ENCODE results near the gene SFPQ.

The SFPQ gene

GRCh38 chr1:35201631-35202030 lies 8.7 kb upstream of the SFPQ start:
- TF ChIP-seq GATA2 (IDR thresholded peaks at IDR 0.05; ENCODE audit: low read depth, low read length), result no peak
- no peak for TF ChIP-seq GATA3 (IDR thresholded peaks at IDR 0.05; ENCODE audit: low read depth, low read length)

GRCh38 chr1:35192056-35192852 lies 691 bp downstream of the SFPQ start:
- TF ChIP-seq GATA2 (IDR thresholded peaks at IDR 0.05; ENCODE audit: low read depth, low read length), result no peak

DNA sequence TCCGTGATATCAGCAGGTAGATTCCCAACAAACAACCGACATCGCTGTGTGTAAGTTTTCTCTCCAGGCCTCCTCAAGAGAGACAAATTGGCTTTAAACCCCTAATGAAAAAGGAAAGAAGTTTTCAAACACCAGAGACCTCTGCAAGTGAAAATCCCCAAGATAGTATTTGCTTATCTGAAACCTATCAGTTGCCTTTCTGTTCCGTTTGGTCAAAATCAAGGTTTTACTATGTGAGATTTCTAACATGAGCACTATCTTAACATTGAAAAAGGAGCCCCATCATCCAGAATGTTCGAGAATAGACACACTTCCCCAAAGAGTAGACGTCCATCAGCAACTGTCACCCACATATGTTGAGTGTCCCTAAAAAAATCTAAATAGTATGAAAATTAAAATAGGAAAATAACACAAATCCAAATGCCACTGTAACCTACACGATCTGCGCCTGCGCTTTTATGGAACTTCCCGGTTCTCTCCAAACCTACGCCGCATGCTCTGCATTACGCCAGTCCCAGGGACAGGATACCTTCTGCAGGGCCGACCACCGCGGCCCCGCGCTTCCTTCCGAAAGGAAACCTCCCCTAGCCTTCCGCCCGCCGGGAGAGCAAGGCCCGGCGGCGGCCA lies 1.4 kb downstream of the SFPQ start:
- TF ChIP-seq GATA3 (IDR thresholded peaks at IDR 0.05; ENCODE audit: low read depth, low read length) (no peak), GATA2 (IDR thresholded peaks at IDR 0.05; ENCODE audit: low read depth, low read length) (no peak)

GRCh38 chr1:35190784-35191183 lies 2.2 kb downstream of the SFPQ start:
- no peak for TF ChIP-seq GATA2 (IDR thresholded peaks at IDR 0.05; ENCODE audit: low read depth, low read length)
- no peak for TF ChIP-seq GATA3 (IDR thresholded peaks at IDR 0.05; ENCODE audit: low read depth, low read length)

GRCh38 chr1:35188578-35189392 lies 4.2 kb downstream of the SFPQ start:
- TF ChIP-seq GATA2 (IDR thresholded peaks at IDR 0.05; ENCODE audit: low read depth, low read length) (no peak), GATA3 (IDR thresholded peaks at IDR 0.05; ENCODE audit: low read depth, low read length) (no peak)

DNA sequence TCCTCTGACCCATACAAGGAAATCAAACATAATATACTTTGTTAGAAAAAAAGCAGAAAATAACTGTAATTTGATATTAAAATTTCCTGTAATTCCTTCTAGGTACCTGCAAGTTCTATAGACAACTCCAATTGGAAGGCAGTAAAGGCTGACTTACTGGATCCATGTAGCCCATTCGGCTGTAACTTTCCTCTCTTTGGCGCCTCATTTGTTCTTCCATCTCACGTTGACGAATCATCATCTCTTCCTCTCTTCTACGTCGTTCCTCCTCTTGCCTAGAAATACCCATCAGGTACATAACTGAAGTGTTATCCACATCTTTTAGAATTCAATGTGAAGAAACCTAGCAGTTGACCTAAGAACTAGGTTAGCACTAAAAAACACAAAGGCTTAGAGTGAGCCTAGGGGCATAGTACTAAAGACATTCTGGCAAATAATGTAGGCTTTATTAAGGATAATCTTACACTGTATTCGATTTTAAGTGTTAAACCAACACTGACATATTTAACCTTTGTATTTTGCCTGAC lies 5.1 kb downstream of the SFPQ start:
- TF ChIP-seq GATA3 (IDR thresholded peaks at IDR 0.05; ENCODE audit: low read depth, low read length) (no peak), GATA2 (IDR thresholded peaks at IDR 0.05; ENCODE audit: low read depth, low read length) (no peak)

- TF ChIP-seq GATA3 (IDR thresholded peaks at IDR 0.05; ENCODE audit: low read depth, low read length), result no peak
- TF ChIP-seq GATA2 (IDR thresholded peaks at IDR 0.05; ENCODE audit: low read depth, low read length), result no peak
Measured at GRCh38 chr1:35186239-35186638, 6.7 kb downstream of the SFPQ start.

DNA sequence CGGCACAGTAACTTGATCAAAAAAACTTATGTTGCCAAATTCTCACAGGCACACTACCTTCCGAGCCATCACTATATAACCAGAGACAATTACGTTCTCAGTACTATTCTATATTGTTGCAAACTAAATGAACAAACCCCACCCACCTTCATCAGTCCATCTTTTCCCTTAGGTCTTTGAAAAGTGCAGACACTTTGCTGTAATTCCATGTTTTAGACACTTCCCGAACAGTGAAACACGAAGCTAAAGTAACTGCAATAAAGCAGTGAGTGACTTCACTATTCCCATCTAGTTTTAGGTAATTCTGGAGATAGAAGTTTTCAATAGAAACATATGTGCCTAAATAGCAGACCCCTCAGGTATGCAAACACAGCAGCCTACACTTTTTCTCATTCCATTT lies 7.7 kb downstream of the SFPQ start:
- TF ChIP-seq GATA2 (IDR thresholded peaks at IDR 0.05; ENCODE audit: low read depth, low read length), result no peak

GRCh38 chr1:35184495-35185199 lies 8.3 kb downstream of the SFPQ start:
- TF ChIP-seq GATA3 (IDR thresholded peaks at IDR 0.05; ENCODE audit: low read depth, low read length), result no peak
- TF ChIP-seq GATA2 (IDR thresholded peaks at IDR 0.05; ENCODE audit: low read depth, low read length), result no peak

GRCh38 chr1:35181790-35182455 lies 11.0 kb downstream of the SFPQ start:
- no peak for TF ChIP-seq GATA2 (IDR thresholded peaks at IDR 0.05; ENCODE audit: low read depth, low read length)
- TF ChIP-seq GATA3 (IDR thresholded peaks at IDR 0.05; ENCODE audit: low read depth, low read length), result no peak

DNA sequence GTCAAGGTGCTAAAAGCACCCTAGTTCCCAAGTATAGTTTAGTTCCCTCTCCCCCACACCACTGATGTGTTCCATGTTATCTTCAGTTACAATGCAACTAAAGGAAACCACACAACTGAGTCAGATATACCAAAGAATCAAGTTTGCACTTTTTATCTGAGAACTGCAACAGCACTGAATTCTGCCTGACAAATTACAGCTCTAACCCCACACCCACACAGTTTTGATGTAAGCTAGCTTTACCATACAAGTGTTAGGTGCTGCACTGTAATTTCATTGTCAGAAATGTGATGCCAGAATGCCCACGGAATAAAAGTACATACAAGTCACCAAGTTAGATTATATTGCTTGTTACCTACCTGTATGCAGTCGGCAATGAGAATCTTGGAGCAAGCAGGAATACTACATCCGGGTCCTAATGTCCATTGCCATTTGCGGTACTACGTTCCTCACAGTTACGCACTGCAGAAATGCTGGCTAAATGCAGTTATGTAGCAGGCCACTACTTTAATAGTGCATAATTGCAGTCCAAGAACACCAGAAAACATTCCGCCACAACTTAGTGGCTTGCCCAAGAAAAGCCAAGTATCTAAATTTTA lies 12.1 kb downstream of the SFPQ start:
- TF ChIP-seq GATA2 (IDR thresholded peaks at IDR 0.05; ENCODE audit: low read depth, low read length) (no peak), GATA3 (IDR thresholded peaks at IDR 0.05; ENCODE audit: low read depth, low read length) (no peak)

DNA sequence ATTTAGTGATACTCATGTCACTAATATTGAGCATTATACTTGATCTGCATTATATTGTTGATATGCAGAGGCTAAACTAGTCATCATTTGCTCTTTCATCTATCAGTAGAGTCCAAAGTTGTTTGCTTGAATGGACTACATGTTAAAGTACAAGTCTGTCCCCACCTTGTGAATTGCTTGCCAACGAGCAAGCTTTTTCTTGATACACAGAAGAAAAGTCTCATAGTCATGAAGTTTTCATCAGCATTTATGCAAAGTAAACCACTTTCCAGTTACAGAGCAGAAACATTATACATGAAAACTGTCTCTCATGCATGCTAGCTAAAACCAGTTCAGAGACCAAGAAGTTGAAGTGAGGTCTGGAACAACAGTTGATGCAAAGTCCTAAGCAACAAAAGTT lies 13.0 kb downstream of the SFPQ start:
- TF ChIP-seq GATA2 (IDR thresholded peaks at IDR 0.05; ENCODE audit: low read depth, low read length) (no peak), GATA3 (IDR thresholded peaks at IDR 0.05; ENCODE audit: low read depth, low read length) (no peak)

GRCh38 chr1:35178874-35179380 lies 14.0 kb downstream of the SFPQ start:
- no peak for TF ChIP-seq GATA3 (IDR thresholded peaks at IDR 0.05; ENCODE audit: low read depth, low read length)
- no peak for TF ChIP-seq GATA2 (IDR thresholded peaks at IDR 0.05; ENCODE audit: low read depth, low read length)
